H9 (cell line): ENCODE data around the gene CHPF. TPM values are rescaled to one million over a fixed set of nuclear protein-coding genes. Genes with fewer than 3 reads are reported as not detected.

Source experiments
- DNase-seq: peaks from one replicate; pipeline ENCODE4 v3.0.0-alpha.2; 2017
- H2AFZ ChIP-seq: one replicate; pipeline ENCODE4 v1.6.1; 2013; ENCODE audit warnings: mild to moderate bottlenecking, low read length, control low read depth, moderate library complexity
- H2AK5ac ChIP-seq: 2 replicates; pipeline ENCODE4 v1.6.1; 2013; ENCODE audit warnings: low read length, control low read depth, mixed read lengths; ENCODE audit not compliant: insufficient read length
- H2BK120ac ChIP-seq: one replicate; pipeline ENCODE4 v1.6.1; 2013; ENCODE audit warnings: low read depth, mild to moderate bottlenecking, low read length, control low read depth, inconsistent platforms; ENCODE audit not compliant: poor library complexity, severe bottlenecking
- H2BK12ac ChIP-seq: 2 replicates; pipeline ENCODE4 v1.6.1; 2013; ENCODE audit warnings: low read length, control low read depth, mixed read lengths, low read depth; ENCODE audit not compliant: insufficient read length
- H2BK15ac ChIP-seq: 2 replicates; pipeline ENCODE4 v1.6.1; 2013; ENCODE audit warnings: low read depth, low read length, control low read depth
- H2BK20ac ChIP-seq: one replicate; pipeline ENCODE4 v1.6.1; 2013; ENCODE audit warnings: low read depth, mild to moderate bottlenecking, low read length, control low read depth, inconsistent platforms; ENCODE audit not compliant: poor library complexity, severe bottlenecking
- H2BK5ac ChIP-seq: 2 replicates; pipeline ENCODE4 v1.6.1; 2013; ENCODE audit warnings: low read length, control low read depth, mixed read lengths; ENCODE audit not compliant: insufficient read length
- H3K14ac ChIP-seq: 2 replicates; pipeline ENCODE4 v1.6.1; 2013; ENCODE audit warnings: low read length, control low read depth; ENCODE audit not compliant: insufficient read depth
- H3K18ac ChIP-seq: 2 replicates; pipeline ENCODE4 v1.6.1; 2013; ENCODE audit warnings: low read depth, mild to moderate bottlenecking, mixed read lengths, low read length, control low read depth; ENCODE audit not compliant: insufficient read length
- H3K23ac ChIP-seq: 2 replicates; pipeline ENCODE4 v1.6.1; 2013; ENCODE audit warnings: low read length, control low read depth, mixed read lengths, low read depth; ENCODE audit not compliant: insufficient read length
- H3K23me2 ChIP-seq: 2 replicates; pipeline ENCODE4 v1.6.1; 2013; ENCODE audit warnings: low read depth, mild to moderate bottlenecking, mixed read lengths, low read length, control low read depth; ENCODE audit not compliant: insufficient read length, poor library complexity, severe bottlenecking
- H3K27ac ChIP-seq: 2 replicates; pipeline ENCODE4 v1.5.1; 2013; ENCODE audit warnings: low read length, control low read depth, mixed read lengths, low read depth; ENCODE audit not compliant: insufficient read length
- H3K27me3 ChIP-seq: 2 replicates; pipeline ENCODE4 v1.6.1; 2013; ENCODE audit warnings: low read length, control low read depth, inconsistent platforms; ENCODE audit not compliant: insufficient read depth
- H3K4ac ChIP-seq: 2 replicates; pipeline ENCODE4 v1.6.1; 2013; ENCODE audit warnings: low read depth, mild to moderate bottlenecking, control low read depth, inconsistent platforms, low read length, moderate library complexity
- H3K4me1 ChIP-seq: 2 replicates; pipeline ENCODE4 v1.6.1; 2013; ENCODE audit warnings: low read length, control low read depth, inconsistent platforms; ENCODE audit not compliant: insufficient read depth
- H3K4me2 ChIP-seq: 2 replicates; pipeline ENCODE4 v1.6.1; 2013; ENCODE audit warnings: low read length, control low read depth, mixed read lengths; ENCODE audit not compliant: insufficient read length, insufficient read depth
- H3K56ac ChIP-seq: 2 replicates; pipeline ENCODE4 v1.6.1; 2013; ENCODE audit warnings: low read depth, mild to moderate bottlenecking, mixed read lengths, low read length, control low read depth; ENCODE audit not compliant: insufficient read length
- H3K79me1 ChIP-seq: 2 replicates; pipeline ENCODE4 v1.6.1; 2013; ENCODE audit warnings: low read depth, mild to moderate bottlenecking, moderate library complexity, low read length, control low read depth, inconsistent platforms; ENCODE audit not compliant: insufficient read depth, poor library complexity, severe bottlenecking
- H3K79me2 ChIP-seq: 2 replicates; pipeline ENCODE4 v1.6.1; 2013; ENCODE audit warnings: low read length, control low read depth, inconsistent platforms; ENCODE audit not compliant: insufficient read depth
- H3K9ac ChIP-seq: 2 replicates; pipeline ENCODE4 v1.6.1; 2013; ENCODE audit warnings: low read length, control low read depth, mixed read lengths; ENCODE audit not compliant: insufficient read length; ENCODE audit errors: extremely low read depth
- H3K9me3 ChIP-seq: one replicate; pipeline ENCODE4 v1.6.1; 2013; ENCODE audit warnings: low read depth, low read length, inconsistent platforms; ENCODE audit not compliant: control insufficient read depth
- H3T11ph ChIP-seq: one replicate; pipeline ENCODE4 v1.6.1; 2013; ENCODE audit warnings: mild to moderate bottlenecking, low read length, control low read depth, inconsistent platforms
- H4K20me1 ChIP-seq: one replicate; pipeline ENCODE4 v1.6.1; 2013; ENCODE audit not compliant: control insufficient read depth, insufficient read length, insufficient read depth
- H4K5ac ChIP-seq: 2 replicates; pipeline ENCODE4 v1.6.1; 2013; ENCODE audit warnings: low read depth, mild to moderate bottlenecking, mixed read lengths, low read length, control low read depth; ENCODE audit not compliant: insufficient read length
- H4K8ac ChIP-seq: replicated peaks from 2 replicates; pipeline ENCODE4 v1.6.1; 2013; ENCODE audit warnings: low read length, control low read depth, mixed read lengths, low read depth; ENCODE audit not compliant: insufficient read length
- H4K91ac ChIP-seq: 2 replicates; pipeline ENCODE4 v1.6.1; 2013; ENCODE audit warnings: low read depth, mild to moderate bottlenecking, moderate library complexity, mixed read lengths, low read length, control low read depth; ENCODE audit not compliant: insufficient read length
- H3K27ac Mint-ChIP-seq, 3 experiments: 2 replicates in 2 of 3; 3 replicates in 1 of 3; pipeline ENCODE4 v1.8.0; 2020 to 2021; ENCODE audit warnings: mixed read lengths in 3 of 3, mild to moderate bottlenecking in 1 of 3, moderate library complexity in 1 of 3
- H3K27me3 Mint-ChIP-seq: 2 replicates; pipeline ENCODE4 v1.8.0; 2021; ENCODE audit warnings: low read depth, mild to moderate bottlenecking, moderate library complexity, mixed read lengths
- H3K36me3 Mint-ChIP-seq, 3 experiments: 2 replicates in 2 of 3; 3 replicates in 1 of 3; pipeline ENCODE4 v1.8.0; 2020 to 2021; ENCODE audit warnings: low read depth in 3 of 3, mixed read lengths in 3 of 3; ENCODE audit not compliant: insufficient read depth in 1 of 3
- H3K4me1 Mint-ChIP-seq, 2 experiments: 2 replicates each; pipeline ENCODE4 v1.8.0; 2020; ENCODE audit warnings: mixed read lengths in 2 of 2
- H3K4me3 Mint-ChIP-seq, 2 experiments: 2 replicates in 1 of 2; 3 replicates in 1 of 2; pipeline ENCODE4 v1.8.0; 2020 to 2021; ENCODE audit warnings: mild to moderate bottlenecking in 2 of 2, mixed read lengths in 2 of 2, moderate library complexity in 1 of 2
- H3K9me3 Mint-ChIP-seq, 2 experiments: 2 replicates in 1 of 2; 3 replicates in 1 of 2; pipeline ENCODE4 v1.8.0; 2020; ENCODE audit warnings: mild to moderate bottlenecking in 2 of 2, mixed read lengths in 2 of 2, moderate library complexity in 1 of 2
- CTCF ChIP-seq: fragments of 200-600 bp; sonication (generic); conservative IDR thresholded peaks from 3 replicates; pipeline ENCODE4 v1.8.0; 2021; ENCODE audit warnings: antibody characterized with exemption, mild to moderate bottlenecking
- WGBS: extraction: QIAGEN DNeasy Blood & Tissue Kit; methylation state at CpG from one replicate; pipeline ENCODE4 v1.1.7; 2013; ENCODE audit warnings: missing lambda C conversion rate, low lambda C conversion rate, mixed read lengths; ENCODE audit not compliant: insufficient read length; ENCODE audit errors: extremely low coverage; 5-methylcytosine and 5-hydroxymethylcytosine counted together
- total RNA-seq: library from RNA; stranded (reverse); gene quantifications from 2 replicates; pipeline ENCODE4 v1.2.1, GENCODE V29; 2021

CHPF gene
- total RNA-seq, 1 experiment from 2014 or later: 46.5 TPM

GRCh38 chr2:219536967-219537366 is 6.6 kb downstream of the CHPF start:
- no peak overlapping the region for H4K8ac ChIP-seq
- no peak for DNase-seq
- peaks cover 26 to 30% of the 10 kb centered on the region in 2 experiments for H3K4me1 Mint-ChIP-seq
- H3K14ac ChIP-seq: no peak overlapping the region
- H3K9me3 Mint-ChIP-seq: peaks cover 0 to 1% of the 10 kb centered on the region in 2 experiments; a peak in 3 of 5 replicates
- H3K9me3 ChIP-seq: no peaks in the 10 kb centered on the region
- no peak overlapping the region for H3T11ph ChIP-seq
- no peak overlapping the region for H2BK15ac ChIP-seq
- H3K27me3 Mint-ChIP-seq: peaks cover 11% of the 10 kb centered on the region
- no peak overlapping the region for H3K9ac ChIP-seq
- peak overlapping the region in 1 of 3 experiments; percentile 62; a peak in 1 of 7 replicates for H3K27ac Mint-ChIP-seq
- H3K36me3 Mint-ChIP-seq: peaks cover 14 to 28% (median 21%) of the 10 kb centered on the region in 3 experiments
- H3K23me2 ChIP-seq: peaks cover 2% of the 10 kb centered on the region
- no peaks in the 10 kb centered on the region for H3K27me3 ChIP-seq
- H3K56ac ChIP-seq: no peak overlapping the region
- no peak overlapping the region for H2BK20ac ChIP-seq
- H4K20me1 ChIP-seq: no peaks in the 10 kb centered on the region
- WGBS: no CpG with 5 or more reads among the region's 9 CpGs
- no peak for TF ChIP-seq CTCF
- H2BK120ac ChIP-seq: no peak overlapping the region
- H3K27ac ChIP-seq: no peak overlapping the region
- no peak overlapping the region for H3K18ac ChIP-seq
- no peaks in the 10 kb centered on the region for H3K79me2 ChIP-seq
- H3K4me3 Mint-ChIP-seq: peak overlapping the region; percentile 7 to 53; a peak in 2 of 5 replicates
- no peak overlapping the region for H2AFZ ChIP-seq
- no peaks in the 10 kb centered on the region for H3K79me1 ChIP-seq
- no peak overlapping the region for H4K91ac ChIP-seq
- H3K23ac ChIP-seq: no peak overlapping the region
- H3K4me1 ChIP-seq: peaks cover 3% of the 10 kb centered on the region; the same call in 1 of the 2 replicates
- H3K4me2 ChIP-seq: no peak overlapping the region
- H4K5ac ChIP-seq: no peak overlapping the region
- H2BK5ac ChIP-seq: no peak overlapping the region
- no peak overlapping the region for H3K4ac ChIP-seq
- H2AK5ac ChIP-seq: no peak overlapping the region
- no peak overlapping the region for H2BK12ac ChIP-seq
